Large intestine (tissue), 3 donors: ENCODE results near the gene ARL4D. TPM values are rescaled to one million over a fixed set of nuclear protein-coding genes. Genes with fewer than 3 reads are reported as not detected.

Source experiments
- DNase-seq, 2 donors: peaks; one replicate each; pipeline versions ENCODE4 v3.0.0 to v3.0.0-alpha.2; 2013
- H3K27ac ChIP-seq: one replicate; pipeline ENCODE4 v1.5.1; 2013; ENCODE audit warnings: low read length
- H3K27me3 ChIP-seq: 2 replicates; pipeline ENCODE4 v1.6.1; 2013; ENCODE audit warnings: low read length; ENCODE audit not compliant: control insufficient read depth, insufficient read depth
- H3K36me3 ChIP-seq: 2 replicates; pipeline ENCODE4 v1.6.1; 2013; ENCODE audit warnings: low read length; ENCODE audit not compliant: control insufficient read depth, insufficient read depth
- H3K4me1 ChIP-seq: one replicate; pipeline ENCODE4 v1.6.1; 2013; ENCODE audit warnings: low read length; ENCODE audit not compliant: control insufficient read depth, insufficient read depth
- H3K4me3 ChIP-seq: one replicate; pipeline ENCODE4 v1.5.1; 2013; ENCODE audit warnings: low read length
- H3K9me3 ChIP-seq: one replicate; pipeline ENCODE4 v1.6.1; 2013; ENCODE audit warnings: mild to moderate bottlenecking, low read depth, low read length, moderate library complexity; ENCODE audit not compliant: control insufficient read depth
- WGBS: methylation state at CpG from one replicate; pipeline ENCODE4 v1.1.5; 2013; ENCODE audit warnings: low lambda C conversion rate; ENCODE audit not compliant: insufficient coverage; 5-methylcytosine and 5-hydroxymethylcytosine counted together
- polyA plus RNA-seq: library from polyadenylated mRNA; unstranded; fragments of 120-200 nt; gene quantifications from one replicate; pipeline ENCODE4 v1.2.1, GENCODE V29; 2013

The ARL4D gene
- polyA plus RNA-seq, 1 donor: 5.4 TPM

GRCh38 chr17:43381621-43382020, 17.2 kb upstream of the ARL4D start:
- Histone ChIP-seq H3K27ac (no peak overlapping the region), H3K4me3 (no peak overlapping the region), H3K4me1 (peaks cover 26% of the 10 kb centered on the region), H3K27me3 (no peaks in the 10 kb centered on the region), H3K36me3 (no peaks in the 10 kb centered on the region), H3K9me3 (peaks cover 21% of the 10 kb centered on the region)
- no peak for DNase-seq
- WGBS: no CpG with 5 or more reads among the region's 5 CpGs

DNA sequence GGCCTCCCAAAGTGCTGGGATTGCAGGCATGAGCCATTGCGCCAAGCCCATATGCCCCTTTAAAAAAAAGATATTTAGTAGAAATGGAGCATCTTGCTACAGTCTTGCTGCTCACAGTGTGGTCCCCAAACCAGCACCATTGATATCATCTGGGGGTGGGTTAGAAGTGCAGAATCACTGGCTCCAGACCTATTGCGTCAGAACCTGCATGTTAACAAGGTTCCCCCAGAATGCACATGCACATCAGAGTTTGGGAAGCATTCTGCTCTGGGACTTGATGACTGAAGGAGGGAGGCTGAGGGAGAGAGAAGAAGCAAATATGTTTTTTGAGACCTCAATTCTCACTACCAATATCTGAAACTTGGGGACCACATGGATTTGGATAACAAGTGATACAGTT, 16.0 kb upstream of the ARL4D start:
- Histone ChIP-seq H3K27me3 (no peaks in the 10 kb centered on the region), H3K36me3 (no peaks in the 10 kb centered on the region), H3K27ac (no peak overlapping the region), H3K4me1 (peaks cover 30% of the 10 kb centered on the region), H3K9me3 (peaks cover 21% of the 10 kb centered on the region), H3K4me3 (no peak overlapping the region)
- no CpG with 5 or more reads among the region's 2 CpGs for WGBS
- no peak for DNase-seq

- no peak for DNase-seq
- Histone ChIP-seq H3K27me3 (no peaks in the 10 kb centered on the region), H3K36me3 (no peaks in the 10 kb centered on the region), H3K27ac (peak overlapping the region; percentile 71), H3K4me1 (peaks cover 30% of the 10 kb centered on the region), H3K9me3 (peaks cover 21% of the 10 kb centered on the region), H3K4me3 (no peak overlapping the region)
- 97% methylated on average over 3 of the region's 3 CpGs for WGBS
Measured at GRCh38 chr17:43383372-43383771, 15.4 kb upstream of the ARL4D start.

- Histone ChIP-seq H3K4me3 (no peak overlapping the region), H3K27me3 (no peaks in the 10 kb centered on the region), H3K9me3 (peaks cover 16% of the 10 kb centered on the region), H3K4me1 (peaks cover 30% of the 10 kb centered on the region), H3K36me3 (no peaks in the 10 kb centered on the region), H3K27ac (peak overlapping the region; percentile 71)
- no peak for DNase-seq
- WGBS: 76% methylated on average over 3 of the region's 9 CpGs
Measured at GRCh38 chr17:43383826-43384475, 14.8 kb upstream of the ARL4D start.

DNA sequence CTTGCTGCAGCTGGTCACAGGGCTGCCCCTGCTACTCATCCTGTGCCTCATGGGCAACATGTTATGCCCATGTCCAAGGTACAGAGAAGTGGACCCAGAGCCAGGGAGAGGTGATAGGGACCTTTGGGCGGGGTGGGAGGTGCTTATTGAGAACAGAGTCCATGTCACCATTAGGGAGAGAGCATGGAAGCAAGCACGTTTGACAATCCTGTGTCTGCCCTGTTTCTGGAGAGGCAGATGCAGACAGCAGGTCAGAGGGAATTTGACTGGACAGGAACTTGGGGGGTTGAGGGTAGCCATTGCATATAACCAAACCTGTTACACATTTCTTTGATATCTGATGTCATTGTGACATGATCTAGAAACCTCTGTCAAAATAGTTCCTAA, 14.3 kb upstream of the ARL4D start:
- peaks cover 30% of the 10 kb centered on the region for H3K4me1 ChIP-seq
- H3K9me3 ChIP-seq: peaks cover 15% of the 10 kb centered on the region
- H3K27ac ChIP-seq: peak overlapping the region; percentile 71
- H3K36me3 ChIP-seq: no peaks in the 10 kb centered on the region
- DNase-seq: peak; percentile 89 to 95
- no peaks in the 10 kb centered on the region for H3K27me3 ChIP-seq
- H3K4me3 ChIP-seq: no peak overlapping the region
- WGBS: no CpG with 5 or more reads among the region's 2 CpGs

GRCh38 chr17:43385046-43385831, 13.6 kb upstream of the ARL4D start:
- no peaks in the 10 kb centered on the region for H3K27me3 ChIP-seq
- 20% methylated on average over 1 of the region's 5 CpGs for WGBS
- H3K27ac ChIP-seq: peak overlapping the region; percentile 71
- H3K36me3 ChIP-seq: no peaks in the 10 kb centered on the region
- H3K9me3 ChIP-seq: peaks cover 8% of the 10 kb centered on the region
- no peak overlapping the region for H3K4me3 ChIP-seq
- DNase-seq: no peak
- peaks cover 35% of the 10 kb centered on the region for H3K4me1 ChIP-seq

DNA sequence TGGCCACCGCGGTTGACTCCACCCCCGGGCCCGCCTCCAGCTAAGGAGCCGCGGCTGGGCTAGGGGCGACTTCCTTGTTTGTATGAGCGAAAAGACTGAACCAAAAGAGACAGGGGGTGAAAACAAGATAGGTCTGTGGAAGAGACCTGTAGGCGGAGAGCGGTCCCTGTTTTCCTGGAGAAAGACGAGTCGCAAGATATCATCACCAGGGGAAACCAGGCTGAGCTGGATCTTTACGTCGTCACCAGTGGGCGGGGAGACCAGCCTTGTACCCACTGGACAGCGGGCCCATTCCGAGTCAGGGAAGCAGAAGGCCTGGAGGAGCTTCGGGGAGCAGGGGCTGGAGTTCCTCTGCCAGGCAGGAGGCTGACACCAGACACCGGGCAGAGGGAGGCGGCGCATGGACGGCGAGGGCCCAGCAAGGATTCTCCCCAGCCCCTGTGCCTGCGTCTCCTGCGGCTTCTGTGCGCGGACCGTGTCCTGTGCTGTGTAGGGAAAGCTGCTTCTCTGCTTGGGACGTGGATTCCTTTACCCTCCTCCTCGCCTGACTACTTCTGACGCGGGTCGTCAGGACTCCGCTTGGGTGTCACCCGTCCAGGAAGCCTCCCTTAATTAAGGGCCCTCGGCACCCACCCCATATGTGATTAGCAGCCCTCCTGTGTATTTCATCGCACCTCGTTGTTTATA, 10.3 kb upstream of the ARL4D start:
- no peaks in the 10 kb centered on the region for H3K27me3 ChIP-seq
- H3K36me3 ChIP-seq: no peaks in the 10 kb centered on the region
- no CpG with 5 or more reads among the region's 38 CpGs for WGBS
- DNase-seq: peak; percentile 92 to 96
- H3K4me1 ChIP-seq: peaks cover 35% of the 10 kb centered on the region
- peak overlapping the region; percentile 94 for H3K27ac ChIP-seq
- H3K9me3 ChIP-seq: no peaks in the 10 kb centered on the region
- peak overlapping the region; percentile 65 for H3K4me3 ChIP-seq

GRCh38 chr17:43389046-43389947, 9.5 kb upstream of the ARL4D start:
- Histone ChIP-seq H3K4me3 (peak overlapping the region; percentile 65), H3K36me3 (no peaks in the 10 kb centered on the region), H3K27me3 (no peaks in the 10 kb centered on the region), H3K4me1 (peaks cover 28% of the 10 kb centered on the region), H3K9me3 (no peaks in the 10 kb centered on the region), H3K27ac (peak overlapping the region; percentile 94)
- WGBS: 29% methylated on average over 2 of the region's 33 CpGs
- peak; percentile 73 to 85 for DNase-seq

DNA sequence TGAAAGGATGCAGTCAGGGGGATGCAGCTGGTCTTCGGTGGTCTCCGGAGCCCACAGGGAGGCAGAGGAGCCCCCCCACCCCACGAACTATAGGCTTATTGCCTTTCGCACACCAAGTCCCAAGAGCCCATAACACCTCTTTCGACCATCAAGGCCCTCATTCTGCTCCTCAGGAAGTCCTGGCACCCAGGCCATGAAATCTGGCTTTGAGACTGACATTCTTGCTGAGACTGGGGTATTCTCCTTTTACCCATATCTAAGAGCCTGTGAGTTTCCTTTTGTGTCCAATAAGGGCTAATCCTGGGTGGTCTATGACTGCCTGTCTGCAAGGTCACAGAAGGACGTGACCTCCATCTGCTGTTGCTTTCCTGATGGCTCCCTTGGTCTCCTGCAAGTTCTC, 6.4 kb upstream of the ARL4D start:
- Histone ChIP-seq H3K9me3 (no peaks in the 10 kb centered on the region), H3K27ac (no peak overlapping the region), H3K4me3 (no peak overlapping the region), H3K36me3 (no peaks in the 10 kb centered on the region), H3K27me3 (no peaks in the 10 kb centered on the region), H3K4me1 (peaks cover 7% of the 10 kb centered on the region)
- no CpG with 5 or more reads among the region's 6 CpGs for WGBS
- no peak for DNase-seq
